Calu3 (cell line): ENCODE results near the gene CDC26. TPM values are rescaled to one million over a fixed set of nuclear protein-coding genes. Genes with fewer than 3 reads are reported as not detected.

ENCODE experiments used
- BruUV-seq: library from RNA; stranded (reverse); fragments of 400-500 nt; replicated peaks from 2 replicates; lab custom pipeline; 2021; lab: Mats Ljungman, UMichigan
- CTCF ChIA-PET: fragments of 300-600 bp; sonication (Branson Sonifier 250); formaldehyde crosslinking; loops from one replicate; lab custom pipeline; 2022; ENCODE audit warnings: antibody characterized with exemption; lab: Charles Lee
- DNase-seq: peaks from one replicate; pipeline ENCODE4 v3.0.0; 2022
- H3K27ac Mint-ChIP-seq: one replicate; pipeline ENCODE4 v1.8.0; 2022; ENCODE audit warnings: mixed read lengths; ENCODE audit not compliant: unreplicated experiment
- H3K27me3 Mint-ChIP-seq: one replicate; pipeline ENCODE4 v1.8.0; 2022; ENCODE audit warnings: mixed read lengths; ENCODE audit not compliant: unreplicated experiment
- H3K36me3 Mint-ChIP-seq: one replicate; pipeline ENCODE4 v1.8.0; 2022; ENCODE audit warnings: mild to moderate bottlenecking, moderate library complexity, mixed read lengths; ENCODE audit not compliant: insufficient read depth, unreplicated experiment
- H3K4me1 Mint-ChIP-seq: one replicate; pipeline ENCODE4 v1.8.0; 2022; ENCODE audit warnings: mild to moderate bottlenecking, low read depth, mixed read lengths; ENCODE audit not compliant: unreplicated experiment
- H3K4me3 Mint-ChIP-seq: one replicate; pipeline ENCODE4 v1.8.0; 2022; ENCODE audit warnings: mild to moderate bottlenecking, low read depth, moderate library complexity, mixed read lengths; ENCODE audit not compliant: unreplicated experiment
- H3K9me3 Mint-ChIP-seq: one replicate; pipeline ENCODE4 v1.8.0; 2022; ENCODE audit warnings: low read depth, mixed read lengths; ENCODE audit not compliant: unreplicated experiment
- CTCF ChIP-seq: fragments of 200-600 bp; IDR thresholded peaks from one replicate; pipeline ENCODE4 v1.8.0; 2022; ENCODE audit warnings: antibody characterized with exemption; ENCODE audit not compliant: unreplicated experiment
- intact Hi-C: fragments of 100-400 bp; cut with micrococcal nuclease; formaldehyde crosslinking; loops from one replicate; pipeline ENCODE4 v1.10.0; 2022; ENCODE audit not compliant: unreplicated experiment
- total RNA-seq: library from RNA; stranded (reverse); gene quantifications from 2 replicates; pipeline ENCODE4 v1.2.3, GENCODE V29; 2022

The CDC26 gene
- total RNA-seq, 1 experiment from 2014 or later = 20.5 TPM

GRCh38 chr9:113267911-113268566 is 7.3 kb downstream of the CDC26 start:
- BruUV-seq = no TSS peak
- Mint-ChIP-seq H3K36me3 (no peaks in the 10 kb centered on the region), H3K4me3 (no peak overlapping the region), H3K4me1 (no peaks in the 10 kb centered on the region), H3K9me3 (no peaks in the 10 kb centered on the region), H3K27ac (no peak overlapping the region), H3K27me3 (no peaks in the 10 kb centered on the region)
- intact Hi-C loops = loop anchor here (10.0 kb wide), 1 partner anchor 63 kb away; no protein-coding TSS in a partner anchor
- no peak for TF ChIP-seq CTCF
- CTCF ChIA-PET = no interaction called here
- DNase-seq = no peak

GRCh38 chr9:113266174-113266573 is 9.2 kb downstream of the CDC26 start:
- intact Hi-C loops = loop anchor here (10.0 kb wide), 1 partner anchor 61 kb away; no protein-coding TSS in a partner anchor
- CTCF ChIA-PET = no interaction called here
- no TSS peak for BruUV-seq

GRCh38 chr9:113261917-113262671 is 13.3 kb downstream of the CDC26 start:
- TF ChIP-seq CTCF = no peak

More at GRCh38 chr9:113266174-113266573, 9.2 kb downstream of the CDC26 start:
- Mint-ChIP-seq H3K9me3 (no peaks in the 10 kb centered on the region), H3K36me3 (no peaks in the 10 kb centered on the region), H3K4me1 (no peaks in the 10 kb centered on the region), H3K27me3 (no peaks in the 10 kb centered on the region), H3K4me3 (no peak overlapping the region), H3K27ac (no peak overlapping the region)
- no peak for DNase-seq
- TF ChIP-seq CTCF = no peak

GRCh38 chr9:113258282-113258681 is 17.1 kb downstream of the CDC26 start:
- no peaks in the 10 kb centered on the region for H3K4me1 Mint-ChIP-seq
- H3K27me3 Mint-ChIP-seq = no peaks in the 10 kb centered on the region
- no peaks in the 10 kb centered on the region for H3K36me3 Mint-ChIP-seq
- no peaks in the 10 kb centered on the region for H3K9me3 Mint-ChIP-seq
- intact Hi-C loops = no loop called here
- no peak for DNase-seq
- no peak overlapping the region for H3K27ac Mint-ChIP-seq
- H3K4me3 Mint-ChIP-seq = no peak overlapping the region
- no peak for TF ChIP-seq CTCF
- BruUV-seq = no TSS peak
- CTCF ChIA-PET = no interaction called here

More at GRCh38 chr9:113261917-113262671, 13.3 kb downstream of the CDC26 start:
- Mint-ChIP-seq H3K4me1 (no peaks in the 10 kb centered on the region), H3K27ac (no peak overlapping the region), H3K27me3 (no peaks in the 10 kb centered on the region), H3K9me3 (no peaks in the 10 kb centered on the region), H3K4me3 (no peak overlapping the region), H3K36me3 (no peaks in the 10 kb centered on the region)
- intact Hi-C loops = loop anchor here (10.0 kb wide), 1 partner anchor 57 kb away; no protein-coding TSS in a partner anchor
- DNase-seq = no peak
- no TSS peak for BruUV-seq
- CTCF ChIA-PET = no interaction called here
